NCI-H82 (cell line): ENCODE results near the gene EVC2.
"Not testable (repeated sequence)": the region's sequence is repeated elsewhere in the genome, so short reads cannot be mapped to it uniquely, and the experiment has no call there.

ENCODE experiments used
- DNase-seq: peaks from one replicate; lab custom pipeline; 2025; lab: John Stamatoyannopoulos, UW

The EVC2 gene

DNA sequence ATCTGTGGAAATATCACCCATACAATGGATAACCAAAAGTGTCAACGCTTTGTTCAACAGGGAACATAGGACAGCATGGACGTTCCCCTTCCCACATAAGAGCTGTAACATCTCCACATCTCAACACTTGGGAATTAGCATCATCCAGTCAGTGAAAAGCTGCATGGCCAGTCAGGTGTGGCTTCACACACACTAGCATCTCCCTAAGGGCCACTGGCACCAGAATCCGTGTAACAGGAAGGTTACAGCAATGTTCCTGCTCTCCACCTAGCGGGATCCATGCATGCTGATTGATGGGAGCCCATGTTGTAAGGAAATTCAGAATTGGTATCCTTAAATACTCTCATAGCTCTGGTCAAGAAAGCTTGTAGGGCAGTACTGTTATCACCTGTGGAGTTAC, 78.8 kb downstream of the EVC2 start:
- no peak for DNase-seq

DNA sequence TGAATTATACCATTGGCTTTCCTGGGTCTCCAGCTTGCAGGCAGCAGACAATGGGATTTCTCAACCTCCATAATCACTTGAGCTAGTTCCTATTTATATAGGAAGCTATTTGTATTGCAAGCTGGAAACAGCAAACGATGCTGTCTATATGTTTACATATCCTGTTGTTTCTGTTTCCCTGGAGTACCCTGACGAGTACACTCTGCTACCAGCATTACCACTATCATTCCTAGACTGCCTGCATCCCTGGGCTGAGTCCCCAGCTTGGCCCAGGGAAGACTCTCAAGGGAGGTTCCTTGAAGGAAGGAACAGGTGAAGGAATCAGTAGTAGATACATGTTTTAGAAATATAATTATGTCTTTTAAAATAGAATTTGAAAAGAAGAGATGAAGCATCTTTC, 81.4 kb downstream of the EVC2 start:
- no peak for DNase-seq

DNA sequence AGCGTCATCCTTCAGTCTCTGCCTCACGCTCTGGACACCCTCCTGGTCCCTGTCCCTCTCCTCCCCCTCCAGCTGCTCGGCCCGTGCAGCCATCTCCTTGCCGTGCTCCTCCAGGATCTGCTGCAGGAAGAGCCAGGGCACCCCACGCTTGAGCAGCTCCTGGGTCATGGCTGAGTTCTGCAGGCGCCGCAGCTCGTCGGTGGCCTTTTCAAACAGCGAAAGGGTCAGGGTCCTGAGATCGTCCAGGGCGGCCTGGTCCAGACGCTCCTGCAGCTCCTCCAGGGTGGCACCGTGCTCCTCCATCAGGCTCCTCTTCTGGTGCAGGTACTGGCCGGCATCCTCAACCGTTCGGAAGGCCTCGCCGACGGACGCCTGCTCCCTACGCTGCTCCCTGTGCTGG, 85.8 kb downstream of the EVC2 start:
- no peak for DNase-seq

DNA sequence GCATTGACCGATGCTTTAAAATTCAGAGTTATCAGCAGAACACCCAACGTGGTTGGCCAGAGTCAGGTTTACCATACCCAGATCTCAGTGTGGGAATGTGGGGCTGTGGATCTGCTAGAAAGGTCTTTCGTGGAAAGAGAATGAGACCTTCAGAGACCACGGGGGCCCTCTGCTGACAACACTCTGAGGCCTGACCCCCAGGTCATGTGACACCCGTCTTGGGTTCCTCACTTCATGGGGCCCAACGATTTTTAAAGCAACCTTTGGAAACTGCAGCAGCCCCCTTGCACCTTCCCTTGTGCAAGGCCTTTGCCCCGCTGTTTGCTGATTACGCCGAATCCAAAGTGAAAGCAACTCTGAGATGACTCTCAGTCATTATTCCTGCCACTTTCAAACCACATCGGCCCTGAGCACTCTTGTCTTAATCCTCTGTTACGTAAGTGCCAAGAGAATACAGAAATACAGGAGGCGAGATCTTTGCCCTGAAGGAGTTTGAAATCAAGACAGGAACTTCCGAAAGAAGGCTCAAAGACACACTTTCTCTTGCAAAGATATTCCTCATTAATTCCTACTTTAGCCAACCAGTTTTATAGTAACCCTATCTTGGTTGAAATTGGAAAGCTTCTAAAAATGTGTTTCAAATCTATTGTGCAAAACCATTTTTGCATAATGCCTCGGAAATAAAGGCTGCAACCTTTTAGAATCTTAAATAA, 88.3 kb downstream of the EVC2 start:
- no peak for DNase-seq

DNA sequence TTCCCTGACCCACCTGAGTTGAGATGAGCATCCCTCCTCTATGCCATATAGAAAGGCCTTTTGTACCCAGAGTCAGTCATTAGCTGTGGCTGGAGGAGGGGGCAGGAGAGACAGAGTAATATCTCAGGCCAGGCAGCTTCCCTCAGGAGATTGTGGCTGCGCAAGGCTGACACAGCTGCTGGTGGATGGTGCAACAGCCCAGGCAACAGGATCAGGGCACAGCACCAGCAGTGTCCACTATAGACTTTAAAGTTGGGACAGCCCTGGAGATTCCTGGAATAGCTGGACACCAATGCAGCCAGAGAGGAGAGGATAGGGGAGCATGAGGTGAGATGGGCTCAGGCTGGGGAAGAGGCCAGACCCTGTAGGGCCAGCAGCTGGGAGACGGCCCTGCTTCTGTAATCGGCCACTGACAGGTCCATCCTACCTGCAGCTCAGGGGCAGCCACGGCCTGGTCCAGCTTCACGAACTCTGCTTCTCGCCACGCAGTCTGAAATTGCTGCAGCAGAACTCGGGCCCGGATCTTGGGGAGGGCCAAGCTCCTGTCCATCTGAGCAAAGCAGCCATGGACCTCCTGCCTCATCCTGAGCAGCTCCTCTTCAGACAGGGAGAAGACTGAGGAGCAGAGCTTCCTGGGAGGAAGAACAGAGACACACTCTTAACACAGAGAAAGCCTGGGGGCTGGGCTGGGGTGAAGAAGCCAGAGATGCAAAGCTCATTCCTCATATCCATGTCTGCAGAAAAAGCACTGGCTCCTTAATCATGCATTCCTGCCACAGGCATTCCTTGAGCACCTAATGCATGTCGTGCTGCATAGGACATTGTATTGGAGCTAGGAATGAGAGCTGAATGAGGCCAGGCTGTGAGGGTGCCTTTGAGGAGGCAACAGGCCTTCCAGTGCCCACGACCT, 90.1 kb downstream of the EVC2 start:
- DNase-seq: no peak

DNA sequence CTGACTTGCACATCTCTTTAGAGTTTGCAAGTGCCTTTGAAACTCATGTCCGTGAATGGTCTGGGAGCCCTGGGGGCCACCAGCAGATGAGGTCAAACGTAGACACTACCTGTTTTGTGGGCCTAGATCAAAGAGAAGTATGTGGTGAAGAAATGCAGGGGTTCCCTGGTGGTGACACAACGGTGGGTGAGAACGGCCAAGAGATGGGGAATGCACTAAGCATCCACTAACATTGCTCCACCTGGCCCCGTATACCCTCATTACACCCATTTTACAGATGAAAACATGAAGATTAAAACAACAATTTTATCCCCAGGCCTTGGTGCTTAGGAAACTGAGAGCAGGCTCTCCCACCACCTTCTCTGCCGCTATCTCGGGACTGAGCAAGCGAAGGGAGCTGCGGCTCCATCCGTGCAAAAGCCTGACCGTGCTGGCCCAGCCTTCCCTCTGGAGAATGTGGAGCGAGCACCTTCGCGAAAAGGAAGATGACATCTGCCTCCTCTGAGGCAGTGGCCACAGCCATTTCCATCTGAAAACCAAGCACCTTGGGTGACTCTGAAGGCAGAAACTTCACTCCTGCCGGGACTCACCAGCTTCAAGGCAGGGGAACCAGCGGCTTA, 91.9 kb downstream of the EVC2 start:
- DNase-seq: no peak

DNA sequence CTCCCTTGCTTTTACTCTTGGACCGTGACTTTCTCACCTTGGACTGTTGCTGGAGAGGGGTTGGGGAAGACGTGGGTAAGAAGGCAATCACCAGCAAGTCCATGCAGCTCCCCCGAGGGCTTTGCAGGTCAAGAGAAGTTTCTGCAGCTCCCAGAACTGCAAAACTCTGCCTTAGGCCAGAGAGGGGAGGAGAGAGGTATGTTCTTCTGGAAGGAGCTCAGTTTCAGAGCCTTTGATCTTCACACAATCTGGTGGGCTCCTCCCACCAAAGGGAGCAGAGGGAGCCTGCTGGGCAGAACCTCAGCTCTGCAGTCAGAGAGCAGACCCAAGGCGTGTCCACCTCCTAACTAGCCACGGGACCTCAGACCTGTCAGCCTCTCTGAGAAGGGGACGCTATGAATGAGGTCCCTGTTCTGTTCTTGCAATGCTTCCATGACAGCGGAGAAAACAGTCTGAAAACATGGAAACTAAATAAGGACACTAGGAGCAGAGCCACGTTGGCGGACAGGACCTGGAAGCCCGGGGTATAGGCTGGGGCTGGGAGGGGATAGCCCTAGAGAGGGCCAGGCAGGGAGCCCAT, 92.8 kb downstream of the EVC2 start:
- no peak for DNase-seq

DNA sequence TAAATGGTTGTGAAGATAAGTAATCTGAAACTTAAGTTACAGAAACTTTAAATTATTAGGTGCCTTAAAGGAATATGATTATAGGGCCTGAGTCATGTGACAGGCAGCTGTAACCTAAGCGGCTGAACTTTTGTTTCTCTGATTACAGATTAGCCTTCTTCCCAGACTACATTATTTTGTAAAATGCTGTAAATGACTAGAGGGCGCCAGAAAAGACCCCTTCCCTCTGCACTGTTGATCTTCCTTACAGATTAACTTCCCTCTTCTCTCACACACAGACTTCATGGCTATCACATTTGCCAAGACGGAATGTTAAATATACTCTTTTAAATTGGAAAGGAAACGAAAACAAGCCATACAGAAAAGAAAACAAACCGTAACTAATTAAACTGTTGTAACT, 96.6 kb downstream of the EVC2 start:
- no peak for DNase-seq

DNA sequence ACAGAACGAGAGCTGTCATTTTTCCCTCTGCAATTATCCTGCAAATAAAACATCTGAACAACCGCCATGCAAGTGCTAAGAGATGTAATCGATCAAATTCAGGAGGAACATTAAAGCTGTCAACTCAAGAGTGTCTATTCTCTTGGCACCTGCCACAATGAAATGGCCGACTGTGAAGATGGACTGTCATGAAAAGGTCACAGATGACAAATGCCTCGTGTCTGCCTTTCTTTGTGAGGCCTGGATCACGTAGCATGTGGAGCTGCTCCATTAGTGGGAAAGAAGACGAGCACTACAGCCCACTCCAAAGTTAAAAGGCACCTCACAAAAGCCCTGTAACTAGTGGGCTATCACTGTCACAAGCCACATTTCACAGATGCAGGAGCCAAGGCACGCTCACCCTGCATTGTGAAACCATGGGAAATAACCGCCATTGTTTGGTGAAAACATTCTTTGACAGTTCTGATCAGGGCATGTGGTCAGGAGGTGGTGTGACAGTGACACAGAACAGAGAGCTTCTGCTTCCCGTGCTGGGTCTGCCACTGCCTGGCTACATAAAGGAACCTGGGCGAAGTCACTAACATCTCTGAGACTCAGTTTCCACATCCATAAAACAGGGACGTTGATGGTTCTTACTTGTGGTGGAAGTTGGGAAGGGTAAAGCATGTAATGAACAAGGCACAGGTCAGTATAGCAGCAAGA, 98.9 kb downstream of the EVC2 start:
- no peak for DNase-seq

DNA sequence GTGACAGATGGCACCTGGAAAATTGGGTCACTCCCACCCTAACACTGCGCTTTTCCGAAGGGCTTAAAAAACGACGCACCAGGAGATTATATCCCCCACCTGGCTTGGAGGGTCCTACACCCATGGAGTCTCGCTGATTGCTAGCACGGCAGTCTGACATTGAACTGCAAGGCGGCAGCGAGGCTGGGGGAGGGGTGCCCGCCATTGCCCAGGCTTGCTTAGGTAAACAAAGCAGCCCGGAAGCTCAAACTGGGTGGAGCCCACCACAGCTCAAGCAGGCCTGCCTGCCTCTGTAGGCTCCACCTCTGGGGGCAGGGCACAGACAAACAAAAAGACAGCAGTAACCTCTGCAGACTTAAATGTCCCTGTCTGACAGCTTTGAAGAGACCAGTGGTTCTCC, 114.5 kb downstream of the EVC2 start:
- not testable (repeated sequence) for DNase-seq

DNA sequence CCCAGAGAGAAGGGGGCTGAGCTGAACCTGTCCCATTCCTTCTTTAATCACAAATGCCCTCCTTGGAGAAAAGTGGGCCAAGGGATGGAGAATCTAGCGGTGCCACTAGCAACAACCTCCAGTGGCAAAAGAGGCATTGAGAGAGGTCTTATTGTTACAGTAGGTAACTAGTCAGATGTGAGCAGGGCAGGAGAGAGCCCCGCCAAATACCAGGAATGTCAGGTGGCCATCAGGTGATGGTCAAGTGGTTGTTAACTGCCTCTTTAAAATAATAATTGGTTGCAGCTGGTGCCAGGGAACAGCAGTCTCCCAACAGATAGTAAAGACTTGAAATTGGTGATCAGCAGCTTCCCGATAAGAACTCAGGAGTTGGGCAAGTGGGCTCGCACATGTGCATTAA, 116.1 kb downstream of the EVC2 start:
- DNase-seq: no peak

DNA sequence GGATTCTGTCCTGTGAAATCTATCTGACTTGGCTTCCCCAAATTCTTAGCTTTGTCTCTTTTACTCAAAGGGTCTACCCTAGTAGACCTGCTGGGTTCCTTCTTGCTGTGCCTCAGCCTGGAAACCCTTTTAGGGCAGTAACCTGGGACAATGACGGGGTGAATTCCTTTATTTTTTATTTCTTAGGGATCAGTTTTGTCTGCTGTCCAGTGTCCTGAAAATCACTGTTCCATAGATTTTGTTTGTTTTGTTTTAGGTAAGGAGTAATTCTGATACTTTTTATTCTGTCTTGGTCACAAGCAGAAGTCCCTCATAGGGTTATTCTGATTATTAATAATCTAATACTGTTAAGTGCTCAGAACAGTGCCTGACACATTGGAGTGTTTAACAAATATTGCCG, 118.9 kb downstream of the EVC2 start:
- DNase-seq: no peak

DNA sequence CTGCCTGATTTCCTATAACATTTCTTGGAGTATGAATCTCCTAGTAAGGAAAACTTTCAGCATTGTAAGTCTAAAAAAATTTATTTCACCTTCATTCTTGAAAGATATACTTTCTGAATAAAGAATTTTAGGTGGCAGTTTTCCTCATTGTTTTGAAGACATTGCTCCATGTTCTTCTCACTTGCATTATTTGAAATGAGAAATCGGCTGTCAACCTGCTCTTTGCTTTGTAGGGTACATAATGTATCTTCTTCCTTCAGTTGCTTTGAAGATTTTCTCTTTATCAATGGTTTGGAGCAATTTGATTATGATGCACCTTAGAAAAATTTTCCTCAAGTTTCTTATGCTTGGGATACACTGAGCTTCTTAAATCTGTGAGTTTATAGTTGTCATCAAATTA, 120.3 kb downstream of the EVC2 start:
- no peak for DNase-seq

DNA sequence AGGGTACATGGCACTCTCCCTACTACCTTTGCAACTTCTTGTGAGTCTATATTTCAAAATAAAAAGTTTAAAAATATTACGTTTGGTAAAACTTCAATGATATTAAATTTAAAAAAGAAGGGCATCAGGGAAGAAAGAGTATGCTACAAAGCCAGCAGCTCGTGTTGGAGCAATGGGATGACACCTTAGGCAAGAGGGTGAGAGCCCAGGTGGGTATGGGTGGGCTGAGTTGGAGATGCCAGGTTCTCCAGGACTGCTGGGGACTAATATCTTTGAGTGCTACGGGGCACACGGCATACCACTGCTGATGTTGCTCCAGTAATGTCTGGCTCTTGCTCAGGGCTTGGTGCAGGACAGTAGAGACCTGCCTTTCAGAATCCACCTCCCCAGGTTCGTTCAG, 132.4 kb downstream of the EVC2 start:
- DNase-seq: no peak

DNA sequence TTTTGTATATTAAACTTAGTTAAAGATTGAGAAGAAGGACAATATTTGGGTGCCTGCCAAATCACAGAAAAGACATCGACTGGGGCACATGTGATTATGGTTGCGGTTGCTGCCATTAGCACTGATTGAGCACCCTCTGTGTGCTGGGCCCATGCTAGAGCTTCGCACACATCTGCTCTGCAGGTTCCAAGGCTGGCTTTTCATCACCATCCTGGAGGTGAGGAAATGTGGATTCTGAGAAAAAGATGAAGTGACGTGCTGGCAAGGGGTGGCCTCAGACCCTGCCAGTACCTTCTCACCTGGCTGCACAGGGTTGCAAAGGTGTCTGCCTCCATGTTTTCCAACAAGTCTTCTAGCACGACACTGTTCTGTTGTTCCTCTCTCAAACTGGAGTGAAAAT, 134.0 kb downstream of the EVC2 start:
- DNase-seq: no peak

DNA sequence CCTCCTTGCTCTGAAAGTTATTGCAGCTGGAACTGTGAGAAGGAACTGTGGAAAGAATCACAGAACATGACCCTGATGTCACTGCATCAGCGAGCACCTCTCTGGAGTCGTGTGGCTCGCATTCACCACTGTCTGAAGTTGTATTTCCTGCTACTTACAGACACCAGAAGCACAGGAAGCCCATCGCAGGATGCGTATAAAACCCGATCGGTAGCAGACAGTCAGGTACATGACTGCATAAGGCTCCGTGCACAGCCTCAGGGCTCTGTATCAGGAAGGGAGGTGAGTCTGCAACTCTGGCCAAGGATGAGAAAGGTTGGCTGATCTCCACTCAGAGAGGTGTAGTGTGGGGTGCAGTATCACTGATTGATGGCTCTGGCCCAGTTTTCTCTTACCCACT, 134.4 kb downstream of the EVC2 start:
- DNase-seq: no peak

DNA sequence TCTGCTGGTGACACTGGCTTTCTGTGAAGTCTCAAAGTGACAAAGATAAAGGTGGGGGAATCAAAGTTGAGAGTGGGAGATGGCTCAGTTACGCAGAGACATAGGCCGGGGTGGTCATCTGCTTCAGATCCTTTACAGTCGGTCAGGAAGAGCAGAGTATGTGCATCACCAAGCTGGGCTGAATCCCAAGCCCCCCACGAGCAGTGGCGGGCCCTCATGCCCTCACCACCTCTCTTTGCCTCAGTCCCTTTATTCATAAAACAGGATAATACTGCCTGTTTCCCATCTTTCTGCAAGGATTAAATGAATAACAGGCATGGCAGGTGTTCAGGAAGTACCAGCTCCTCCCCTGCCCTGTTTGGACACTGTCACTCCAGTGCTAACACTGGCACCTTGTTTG, 135.6 kb downstream of the EVC2 start:
- no peak for DNase-seq

DNA sequence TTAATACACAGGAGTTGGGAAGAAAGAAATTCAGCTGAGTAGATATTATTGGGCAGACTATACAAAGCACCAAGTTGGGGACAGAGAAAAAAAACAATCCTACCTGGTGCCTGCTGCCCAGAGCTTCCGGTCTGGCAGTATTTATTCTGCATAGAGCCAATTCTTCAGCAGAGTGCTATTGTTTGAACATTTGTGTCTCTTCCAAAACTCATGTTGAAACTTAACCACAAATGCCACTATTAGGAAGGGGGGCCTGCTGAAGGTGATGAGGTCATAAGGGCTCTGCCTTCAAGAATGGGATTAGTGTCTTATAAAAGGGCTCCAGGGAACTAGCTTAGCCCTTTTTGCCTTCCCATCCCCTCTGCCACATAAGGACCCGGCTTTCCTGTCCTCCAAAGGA, 136.2 kb downstream of the EVC2 start:
- peak; percentile 10 for DNase-seq

DNA sequence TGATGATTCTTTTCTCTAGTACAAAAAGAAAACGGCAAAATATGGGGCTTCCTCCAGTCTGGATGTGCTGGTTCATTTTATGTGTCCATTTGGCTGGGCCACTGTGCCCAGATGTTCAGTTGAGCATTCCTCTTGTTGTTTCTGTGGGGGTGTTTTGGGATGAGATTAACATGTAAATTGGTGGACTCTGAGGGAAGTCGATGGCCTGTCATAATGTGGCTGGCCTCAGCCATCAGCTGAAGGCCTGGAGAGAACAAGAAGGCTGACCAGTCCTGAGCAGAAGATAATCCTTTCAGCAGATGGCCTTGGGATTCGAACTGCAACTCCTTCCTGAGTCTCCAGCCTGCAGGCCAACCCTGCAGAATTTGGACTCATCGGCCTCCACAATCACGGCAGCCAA, 136.7 kb downstream of the EVC2 start:
- no peak for DNase-seq

DNA sequence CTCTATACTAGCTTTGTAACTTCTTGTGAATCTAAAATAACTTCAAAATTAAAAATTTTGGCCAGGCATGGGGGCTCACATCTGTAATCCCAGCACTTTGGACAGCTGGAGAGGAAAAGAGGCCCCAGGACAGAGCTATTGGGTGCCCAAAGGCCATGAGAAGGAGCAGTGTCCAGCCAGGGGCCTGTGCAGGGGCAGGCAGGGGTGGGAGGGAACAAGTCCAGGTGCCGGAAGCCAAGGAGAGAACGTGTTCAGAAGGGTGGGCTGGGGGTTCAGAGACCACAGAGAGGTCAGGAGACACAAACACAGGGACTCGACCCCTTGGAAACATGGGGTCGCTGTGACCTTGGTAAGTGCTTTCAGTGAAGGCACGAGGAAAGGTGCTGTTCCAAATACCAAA, 138.9 kb downstream of the EVC2 start:
- DNase-seq: no peak

DNA sequence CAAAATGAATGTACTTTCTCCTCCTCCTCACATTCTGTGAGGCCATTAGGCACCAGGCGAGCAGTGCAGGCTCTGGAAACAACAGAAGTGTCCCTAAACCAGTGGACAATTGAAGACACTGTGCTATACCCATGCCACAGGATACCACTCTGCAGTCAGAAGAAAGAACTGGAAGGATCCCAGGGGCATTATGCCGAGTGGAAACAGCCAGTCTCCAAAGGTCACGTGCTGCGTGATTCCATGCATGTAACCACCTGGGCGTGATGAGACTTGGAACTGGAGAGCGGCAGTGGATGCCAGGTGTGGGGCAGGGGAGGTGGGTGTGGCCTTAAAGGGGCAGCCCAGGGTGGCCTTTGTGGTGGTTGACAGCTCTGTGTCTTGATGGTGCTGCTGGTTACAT, 139.4 kb downstream of the EVC2 start:
- DNase-seq: no peak

DNA sequence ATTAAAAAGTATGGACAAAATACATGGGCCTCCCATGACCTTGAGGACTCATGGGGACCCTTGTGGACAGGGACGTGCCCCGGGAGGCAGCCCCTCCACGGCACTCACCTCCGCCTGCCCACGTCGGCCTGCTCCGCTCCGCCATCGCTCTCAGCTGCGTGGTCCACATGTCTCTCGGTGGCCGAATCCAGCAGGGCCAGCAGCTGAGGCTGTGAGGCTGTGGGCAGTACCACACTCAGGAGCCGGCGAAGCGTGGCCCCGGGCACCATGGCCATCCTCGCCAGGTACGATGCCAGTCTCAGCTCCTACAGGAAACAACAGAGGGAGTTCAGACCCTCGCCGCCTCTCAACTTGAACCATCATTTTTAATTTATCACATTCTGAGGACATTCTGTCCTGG, 140.0 kb downstream of the EVC2 start:
- no peak for DNase-seq
